GM18517 (cell line): Measurements from ENCODE around the gene SFXN5.

Source experiments
- ATAC-seq: cut with Tn5 transposase; IDR thresholded peaks from one replicate; pipeline ENCODE4 v1.9.1; 2021; ENCODE audit warnings: mild to moderate bottlenecking, moderate library complexity; ENCODE audit not compliant: unreplicated experiment

The SFXN5 gene

DNA sequence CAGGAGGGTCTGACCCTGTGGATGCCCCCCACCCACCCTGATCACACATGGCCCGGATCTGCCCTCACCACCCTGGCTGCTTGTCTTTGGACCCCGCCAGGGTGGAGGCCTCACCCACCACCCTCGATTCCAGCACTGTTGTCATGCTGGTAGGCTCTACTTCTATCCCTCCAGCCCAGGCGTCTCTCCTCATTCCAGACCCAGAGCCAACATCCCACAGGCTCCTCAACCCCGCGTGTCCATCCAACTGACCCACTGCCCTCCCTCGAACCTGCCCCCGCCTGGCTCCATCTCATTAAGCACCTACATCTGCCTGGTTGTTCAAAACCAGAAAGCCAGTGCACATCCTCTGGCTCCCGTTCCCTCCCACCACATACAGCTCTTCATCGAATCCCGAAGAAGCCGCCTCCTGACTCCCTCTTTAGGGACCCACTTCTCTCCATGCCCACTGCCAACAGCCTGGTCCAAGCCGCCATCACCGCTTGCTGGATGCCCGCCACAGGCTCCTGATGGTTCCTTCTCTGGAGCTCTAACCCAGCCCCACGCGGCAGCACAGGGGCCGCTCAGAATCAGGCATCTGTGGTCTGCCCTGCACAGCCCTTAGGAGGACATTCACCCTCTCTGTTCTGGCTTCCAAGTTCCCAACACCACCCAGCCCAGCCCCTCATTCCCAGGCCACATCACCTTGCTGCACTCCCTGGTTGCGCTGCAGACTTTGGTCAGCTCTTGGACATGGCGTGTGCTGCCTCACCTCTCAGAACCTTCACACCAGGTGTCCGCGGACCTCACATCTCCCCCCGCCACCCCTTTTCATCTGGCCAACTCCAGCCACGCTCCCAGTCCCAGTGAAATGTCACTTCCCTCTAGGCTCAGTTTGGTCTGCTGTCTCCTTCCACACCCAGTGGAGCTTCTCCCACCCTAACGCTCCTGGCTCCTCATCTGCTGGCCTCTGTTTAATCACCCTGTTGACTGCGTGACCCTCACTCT is 111.2 kb downstream of the SFXN5 start:
- no peak for ATAC-seq

DNA sequence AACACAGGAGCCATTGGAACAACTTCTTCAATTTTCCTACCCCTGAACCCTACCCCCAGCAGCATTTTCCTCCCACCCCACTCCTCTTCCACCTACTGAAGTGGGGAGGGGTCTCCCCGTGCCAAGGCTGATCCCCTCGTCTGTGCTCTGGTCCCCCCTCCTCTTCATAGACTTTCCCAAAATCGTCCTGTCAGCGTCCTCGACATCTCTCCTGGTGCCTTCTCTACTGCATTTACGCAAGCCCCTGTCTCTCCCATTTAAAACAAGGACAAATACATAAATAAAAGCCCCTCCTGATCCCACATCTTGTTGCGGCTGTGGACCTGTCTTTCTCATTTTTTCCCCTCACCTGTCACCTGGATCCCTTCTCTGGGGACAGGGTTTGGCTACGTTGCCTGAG is 112.0 kb downstream of the SFXN5 start:
- no peak for ATAC-seq

DNA sequence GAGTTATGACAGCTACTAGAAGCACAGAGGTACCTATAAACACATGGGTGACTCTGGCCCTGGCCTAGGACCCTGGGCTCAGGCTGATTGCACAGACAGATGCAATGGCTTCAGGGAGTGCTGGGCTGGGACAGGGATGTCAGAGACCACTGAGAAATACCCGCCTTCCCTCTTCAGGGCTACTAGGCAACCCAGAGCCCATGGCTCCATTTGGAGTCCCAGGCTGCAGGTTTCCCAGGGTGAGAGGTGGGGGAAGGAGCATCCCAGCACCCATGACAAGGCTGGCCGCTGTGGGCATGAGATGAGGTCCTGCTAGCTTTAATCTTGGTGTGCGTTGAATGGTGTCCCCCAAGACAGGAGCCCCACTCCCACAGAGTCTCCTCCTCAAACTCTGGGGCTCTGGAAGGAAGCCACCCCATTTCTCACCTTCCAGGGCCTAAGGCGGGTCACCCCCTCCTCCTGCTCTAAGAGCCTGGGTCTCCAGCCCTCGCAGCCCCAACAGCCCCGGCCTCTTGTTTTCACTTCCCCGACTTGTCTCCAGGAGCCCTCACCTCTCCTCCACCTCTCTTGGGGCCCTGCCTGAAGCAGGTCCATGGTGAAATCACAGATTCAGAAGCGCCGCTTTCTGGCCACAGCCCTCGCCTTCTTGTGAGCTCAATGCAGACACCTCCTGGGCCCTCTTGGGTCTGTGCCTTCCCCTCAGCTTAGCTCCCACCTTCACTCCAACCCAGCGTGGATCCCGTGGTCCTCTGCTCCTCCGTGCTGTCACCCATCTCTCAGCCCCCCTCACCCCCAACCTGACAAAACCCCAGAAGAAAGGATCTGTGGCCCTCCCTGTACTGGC is 112.7 kb downstream of the SFXN5 start:
- no peak for ATAC-seq

- ATAC-seq = no peak
These were observed 114.6 kb downstream of the SFXN5 start for GRCh38 chr2:72956936-72957335.

GRCh38 chr2:72956050-72956395 is 115.5 kb downstream of the SFXN5 start:
- ATAC-seq = no peak

DNA sequence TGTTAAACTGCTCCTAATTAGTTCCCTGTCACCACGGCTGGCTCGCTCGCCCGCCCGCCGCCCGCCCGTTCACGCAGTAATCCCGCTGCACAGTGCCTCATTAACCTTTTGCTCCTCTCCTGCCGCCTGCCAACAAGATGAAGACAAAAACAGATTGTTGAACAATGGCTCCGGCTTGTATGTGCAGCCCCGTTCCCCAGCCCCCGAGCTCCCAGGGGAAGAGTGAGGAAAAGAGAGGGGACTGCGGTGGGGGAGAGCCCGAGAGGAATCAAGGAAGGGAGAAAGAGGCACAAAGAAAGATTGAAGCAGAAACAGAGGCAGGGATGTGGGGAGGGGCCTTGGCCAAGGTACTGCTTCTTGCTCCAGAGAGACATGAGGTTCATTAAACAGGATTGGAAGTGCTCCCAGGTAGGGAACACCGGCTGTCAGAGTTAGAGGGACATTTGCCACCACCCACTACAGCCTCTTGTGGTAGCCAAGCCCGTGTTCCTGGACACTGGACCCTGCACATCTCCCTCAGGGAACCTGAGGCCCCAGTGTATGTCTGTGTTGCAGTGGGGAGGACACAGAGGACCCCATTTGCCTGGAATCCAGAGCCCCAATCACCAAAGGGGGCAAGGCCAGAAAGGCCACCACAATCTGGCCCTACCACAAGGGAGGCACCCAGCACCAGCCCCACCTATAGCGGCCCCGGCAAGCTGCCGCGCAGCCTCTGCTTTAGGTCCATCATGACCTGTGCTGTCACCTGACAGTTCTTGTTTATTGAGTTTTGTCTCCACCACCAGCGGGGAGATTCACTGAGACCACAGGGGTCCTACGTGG is 116.1 kb downstream of the SFXN5 start:
- ATAC-seq = no peak

DNA sequence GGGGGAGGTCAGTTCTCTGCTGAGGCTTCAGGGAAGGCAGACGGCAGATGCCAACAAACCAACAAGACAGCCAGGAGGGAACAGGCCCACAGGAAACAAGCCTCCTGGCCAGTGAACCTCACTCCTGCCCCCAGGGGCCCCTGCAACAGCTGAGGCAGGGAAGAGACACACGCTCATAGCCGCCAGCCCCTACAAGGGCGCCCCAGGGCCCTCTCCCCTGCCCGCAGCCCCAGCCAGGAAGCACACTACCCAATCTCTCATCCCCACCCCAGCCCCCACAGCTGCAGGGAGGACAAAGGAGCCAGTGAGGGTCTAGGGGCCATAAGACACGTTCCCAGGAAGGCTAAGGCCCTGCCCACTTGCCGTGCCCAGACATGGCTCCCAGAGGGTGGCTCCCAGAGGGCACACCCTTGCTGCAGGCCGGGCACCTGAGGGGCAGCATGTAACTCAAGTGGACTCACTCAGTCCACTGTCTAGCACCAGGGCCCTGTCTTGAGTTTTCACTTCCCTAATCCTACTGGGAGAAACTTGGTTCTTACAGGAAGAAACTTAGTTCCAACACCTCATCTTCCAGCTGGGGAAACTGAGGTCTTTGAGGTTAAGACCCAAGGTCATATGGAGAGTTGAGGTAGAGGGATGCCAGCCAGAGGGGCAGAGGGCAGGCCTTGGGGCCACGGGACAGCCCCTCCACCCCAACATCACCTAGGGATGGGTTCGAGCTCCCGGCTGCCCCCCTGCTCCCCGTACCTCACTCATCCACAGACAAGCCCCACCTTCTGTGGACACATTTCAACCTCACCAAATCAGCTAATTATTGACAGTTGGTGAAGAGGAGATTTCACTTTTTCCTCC is 116.9 kb downstream of the SFXN5 start:
- no peak for ATAC-seq

DNA sequence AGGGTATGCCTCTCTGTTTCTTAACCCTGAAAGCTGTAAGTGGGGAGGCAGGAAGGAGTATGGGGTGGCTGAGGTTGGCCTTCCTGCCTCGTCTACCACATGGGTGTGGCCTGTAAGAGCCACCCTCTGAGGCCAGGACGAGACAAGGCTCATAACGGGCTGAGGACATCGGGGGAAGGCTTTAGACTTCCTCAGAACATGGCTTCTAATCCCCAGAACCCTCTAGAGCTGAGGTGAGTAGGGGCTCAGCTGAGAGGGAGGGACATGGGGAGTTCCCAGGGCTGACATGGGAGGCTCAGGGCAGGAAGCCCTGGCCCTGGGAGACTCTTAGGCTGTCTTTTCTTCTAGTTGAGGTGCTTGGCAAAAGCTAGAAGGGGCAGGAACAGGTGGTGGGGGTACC is 117.5 kb downstream of the SFXN5 start:
- no peak for ATAC-seq

DNA sequence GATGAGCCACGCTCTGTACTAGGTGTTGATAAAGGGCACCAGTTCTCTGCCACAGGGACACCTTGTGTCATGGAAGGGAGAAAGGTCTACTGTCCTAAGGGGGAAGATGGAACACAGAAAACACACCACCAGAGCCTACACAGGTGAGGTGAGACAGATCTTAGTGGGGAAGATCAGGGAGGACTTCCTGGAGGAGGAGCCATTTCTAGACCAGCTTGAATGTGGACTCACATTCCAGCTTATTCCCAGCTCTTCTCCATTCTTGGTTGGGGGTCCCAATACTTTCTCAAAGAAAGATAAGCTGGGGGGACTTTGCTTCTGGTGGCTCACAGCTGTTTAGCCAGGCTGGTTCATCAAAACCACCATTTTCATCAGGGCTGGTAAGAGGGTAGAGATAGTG is 118.0 kb downstream of the SFXN5 start:
- ATAC-seq = no peak

DNA sequence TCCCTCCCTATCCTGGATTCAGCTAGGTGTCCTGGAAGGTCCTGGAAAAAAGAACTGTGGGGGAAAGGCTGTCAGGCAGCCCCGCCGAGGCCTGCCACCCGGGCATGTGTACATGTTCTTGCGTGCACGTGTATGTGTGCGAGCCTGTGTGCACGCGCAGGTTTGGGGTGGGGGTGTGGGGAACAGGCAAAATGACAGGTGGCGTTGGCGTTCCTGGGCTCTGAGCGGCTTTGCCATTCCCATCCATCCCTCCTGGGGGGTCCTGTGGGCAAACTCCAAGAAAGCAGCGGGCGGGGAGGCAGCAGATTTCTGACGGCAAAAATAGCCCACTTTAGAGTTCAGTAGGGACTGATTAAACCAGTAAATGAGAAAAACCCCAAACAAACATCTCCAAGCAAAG is 118.6 kb downstream of the SFXN5 start:
- ATAC-seq = no peak

- no peak for ATAC-seq
These were observed 119.2 kb downstream of the SFXN5 start for GRCh38 chr2:72952110-72952823.

GRCh38 chr2:72951303-72952095 is 120.0 kb downstream of the SFXN5 start:
- ATAC-seq = no peak

DNA sequence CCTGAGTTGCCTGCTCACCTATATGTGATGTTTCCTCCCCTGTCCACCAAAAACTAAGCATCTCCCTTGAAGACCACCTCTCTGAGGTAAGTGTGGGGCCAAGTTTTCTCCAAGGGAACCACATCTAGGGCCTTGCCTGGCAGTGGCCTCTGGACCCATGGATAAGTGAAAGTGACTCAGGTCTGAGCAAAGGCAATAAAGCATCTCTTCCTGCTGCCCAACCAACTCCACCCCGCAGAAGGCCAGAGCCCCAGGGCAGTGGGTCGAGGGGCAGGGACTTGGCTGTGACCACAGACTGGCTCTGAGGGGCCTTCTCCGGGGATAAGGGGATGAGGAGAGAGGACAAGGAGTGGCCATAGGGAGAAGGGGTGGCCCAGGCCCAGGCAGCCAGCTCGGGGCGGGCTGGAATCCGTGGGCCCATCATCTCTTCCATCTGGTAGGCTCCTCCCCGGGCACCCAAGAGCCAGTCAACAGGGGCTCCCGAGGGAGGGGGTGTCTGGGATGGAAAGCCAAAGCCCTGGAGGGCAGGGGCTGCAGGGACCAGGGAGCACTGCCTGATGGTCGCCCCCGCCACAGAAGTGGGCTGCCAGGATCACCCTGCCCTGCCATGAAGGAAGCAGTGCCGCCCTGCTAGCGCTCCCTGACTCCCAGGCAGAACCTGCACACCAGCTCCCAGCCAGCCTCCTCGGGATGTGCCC is 120.8 kb downstream of the SFXN5 start:
- no peak for ATAC-seq

GRCh38 chr2:72949642-72950041 is 121.9 kb downstream of the SFXN5 start:
- no peak for ATAC-seq

- no peak for ATAC-seq
These were observed 122.5 kb downstream of the SFXN5 start for GRCh38 chr2:72949045-72949444.

GRCh38 chr2:72947952-72948830 is 123.3 kb downstream of the SFXN5 start:
- ATAC-seq = no peak

DNA sequence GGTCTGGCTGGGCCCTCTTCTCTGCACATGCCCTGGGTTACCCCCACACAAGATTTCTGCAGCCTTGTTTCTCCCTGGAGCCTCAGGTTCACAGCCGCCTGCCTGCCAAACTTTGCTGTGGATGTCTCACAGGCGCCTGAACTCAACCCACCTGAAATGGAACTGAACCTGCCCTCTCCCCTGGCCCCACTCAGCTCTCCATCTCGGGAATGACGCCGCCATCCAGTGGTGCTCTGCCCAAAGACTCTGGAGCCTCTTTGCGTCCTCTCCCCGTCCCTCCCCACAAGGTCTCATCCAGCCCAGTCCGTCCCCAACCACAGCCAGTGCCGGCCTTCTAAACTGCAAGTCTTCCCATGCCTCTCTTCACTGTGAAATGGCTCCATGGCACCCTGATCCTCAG is 125.0 kb downstream of the SFXN5 start:
- no peak for ATAC-seq
